HG03196 (cell line): ENCODE measurements around the gene SOCS7.

ENCODE experiments used
- ATAC-seq: cut with Tn5 transposase; IDR thresholded peaks from one replicate; pipeline ENCODE4 v1.9.1; 2021; ENCODE audit not compliant: unreplicated experiment

Gene SOCS7

GRCh38 chr17:38358586-38359513 is 7.2 kb downstream of the SOCS7 start:
- no peak for ATAC-seq

- no peak for ATAC-seq
Observed at GRCh38 chr17:38361694-38362465, 10.2 kb downstream of the SOCS7 start.

DNA sequence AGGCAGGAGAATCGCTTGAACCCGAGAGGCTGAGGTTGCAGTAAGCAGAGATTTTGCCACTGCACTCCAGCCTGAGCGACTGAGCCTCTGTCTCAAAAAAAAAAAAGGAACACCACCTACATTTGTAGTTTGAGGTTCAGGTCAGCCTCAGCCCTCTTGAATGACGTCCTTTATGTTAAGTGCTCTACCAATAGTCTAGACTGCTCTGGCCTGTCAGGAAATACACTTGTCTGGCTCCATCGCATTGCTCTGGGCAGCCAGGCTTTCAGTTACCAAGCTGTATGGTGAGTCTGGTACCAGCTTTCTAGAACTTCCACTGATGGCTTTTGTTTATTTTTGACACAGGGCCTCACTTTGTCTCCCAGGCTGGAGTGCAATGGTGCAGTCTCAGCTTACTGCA is 11.4 kb downstream of the SOCS7 start:
- no peak for ATAC-seq

GRCh38 chr17:38364741-38365140 is 13.1 kb downstream of the SOCS7 start:
- no peak for ATAC-seq

DNA sequence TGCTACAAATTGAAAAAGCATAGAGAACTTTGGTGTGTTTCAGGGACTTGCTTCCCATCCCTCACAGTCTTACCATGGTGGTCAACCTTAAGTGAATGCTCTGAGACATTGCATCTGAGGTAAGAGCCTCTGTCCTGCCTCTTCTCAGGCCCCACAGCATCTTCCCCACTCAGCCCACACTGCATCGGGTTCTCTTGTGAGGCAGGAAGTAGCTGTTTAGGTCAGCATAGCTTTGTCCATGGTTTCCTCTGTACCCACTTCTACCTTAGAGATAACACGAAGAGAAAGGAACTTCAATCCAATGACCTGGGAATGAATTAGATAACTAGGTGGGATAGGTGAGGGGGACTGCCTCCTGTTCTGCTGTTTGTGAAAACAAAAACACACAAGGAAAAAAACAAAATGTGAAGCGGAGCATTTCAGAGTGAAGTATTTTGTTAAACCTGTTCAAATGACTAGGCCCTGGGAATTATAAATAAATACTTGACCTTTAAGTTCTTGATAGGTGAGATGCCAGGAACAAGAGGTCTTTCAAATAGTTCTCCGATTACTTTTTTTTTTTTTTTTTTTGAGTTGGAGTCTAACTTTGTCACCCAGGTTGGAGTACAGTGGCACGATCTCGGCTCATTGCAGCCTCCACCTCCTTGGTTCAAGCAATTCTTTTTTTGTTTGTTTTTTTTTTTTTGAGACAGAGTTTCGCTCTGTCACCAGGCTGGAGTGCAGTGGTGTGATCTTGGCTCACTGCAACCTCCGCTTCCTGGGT is 17.7 kb downstream of the SOCS7 start:
- no peak for ATAC-seq

- no peak for ATAC-seq
Observed at GRCh38 chr17:38379448-38379847, 27.8 kb downstream of the SOCS7 start.

- no peak for ATAC-seq
Observed at GRCh38 chr17:38395090-38395489, 43.4 kb downstream of the SOCS7 start.

- no peak for ATAC-seq
Observed at GRCh38 chr17:38397227-38397626, 45.6 kb downstream of the SOCS7 start.

DNA sequence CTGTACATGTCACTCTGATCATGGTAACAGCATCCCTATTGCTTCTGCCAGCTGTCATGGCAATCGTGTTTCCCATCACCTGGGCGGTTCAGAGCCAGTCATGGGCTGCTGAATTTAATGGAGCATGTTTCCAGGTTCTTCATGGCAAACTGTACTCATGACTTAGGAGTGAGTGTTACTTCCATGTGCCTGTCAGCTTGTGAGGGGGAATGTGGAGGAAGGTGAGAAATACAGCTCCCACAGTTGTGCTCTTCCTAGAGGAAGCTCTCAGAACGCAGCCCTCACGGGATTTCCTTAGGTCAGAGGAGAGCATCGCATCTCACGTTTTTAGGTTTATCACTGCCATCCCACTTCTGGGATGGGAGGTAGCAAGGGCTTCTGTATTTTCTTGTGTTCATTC is 48.6 kb downstream of the SOCS7 start:
- no peak for ATAC-seq

DNA sequence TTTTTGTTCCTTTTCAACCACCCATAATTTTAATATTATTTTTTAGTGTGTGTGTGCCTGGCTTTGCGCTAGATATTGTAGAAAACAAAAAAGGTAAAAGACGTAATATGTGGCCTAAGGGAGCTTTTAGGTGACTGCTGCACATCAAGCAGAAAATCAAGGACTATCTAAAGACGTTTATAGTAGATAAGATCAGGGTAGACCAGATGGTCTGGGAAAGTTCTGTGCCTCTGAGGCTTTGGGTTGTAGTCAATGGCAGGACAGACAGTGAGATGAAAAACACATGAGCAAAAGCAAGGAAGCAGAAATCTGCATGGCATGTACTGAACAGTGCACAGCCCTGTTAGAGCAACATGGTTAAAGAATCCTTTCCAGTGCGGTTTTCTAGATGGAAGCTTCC is 49.8 kb downstream of the SOCS7 start:
- ATAC-seq = no peak

- no peak for ATAC-seq
Observed at GRCh38 chr17:38402897-38403296, 51.3 kb downstream of the SOCS7 start.

DNA sequence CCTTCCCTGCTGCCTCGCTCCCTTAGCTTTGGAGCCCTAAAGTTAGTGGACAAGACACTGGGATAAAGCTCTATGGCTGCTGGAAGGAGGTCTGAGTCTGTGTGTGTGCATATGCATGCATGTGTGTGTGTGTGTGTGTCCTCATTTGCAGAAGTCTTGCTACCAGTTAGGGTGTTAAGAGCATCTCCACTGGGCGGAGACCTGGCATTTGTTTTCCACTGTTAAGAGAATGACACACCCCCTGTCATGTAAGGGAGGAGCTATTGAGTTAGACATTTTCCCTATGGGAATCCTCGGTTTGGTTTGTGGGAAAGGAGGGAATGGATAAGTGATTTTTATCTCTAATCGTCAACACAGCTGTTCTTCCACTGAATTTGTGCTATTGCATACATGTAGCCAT is 51.8 kb downstream of the SOCS7 start:
- ATAC-seq = no peak

GRCh38 chr17:38404174-38404943 is 52.7 kb downstream of the SOCS7 start:
- no peak for ATAC-seq

DNA sequence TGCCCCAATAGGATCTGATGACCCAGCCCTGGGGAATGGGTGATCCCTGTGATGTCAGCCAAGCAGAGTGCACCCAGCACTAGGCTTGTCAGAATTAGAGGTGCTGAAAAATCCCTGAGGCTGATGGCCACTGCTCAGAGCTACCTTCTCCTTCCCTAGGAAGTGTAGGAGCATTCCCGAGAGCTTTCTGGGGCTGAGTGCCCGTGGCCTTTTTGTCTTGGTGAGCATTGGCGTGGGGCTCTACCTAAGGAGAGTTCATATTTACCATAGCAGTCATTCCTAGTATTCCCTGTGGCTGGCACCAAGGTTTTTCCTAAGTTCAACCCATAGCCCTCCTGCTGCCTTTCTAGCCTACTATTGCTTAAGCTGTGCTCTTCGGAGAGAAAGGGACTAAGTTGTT is 54.0 kb downstream of the SOCS7 start:
- ATAC-seq = no peak

- ATAC-seq = no peak
Observed at GRCh38 chr17:38410201-38410600, 58.6 kb downstream of the SOCS7 start.

GRCh38 chr17:38415250-38416194 is 63.9 kb downstream of the SOCS7 start:
- no peak for ATAC-seq

GRCh38 chr17:38416840-38417209 is 65.2 kb downstream of the SOCS7 start:
- ATAC-seq = no peak

DNA sequence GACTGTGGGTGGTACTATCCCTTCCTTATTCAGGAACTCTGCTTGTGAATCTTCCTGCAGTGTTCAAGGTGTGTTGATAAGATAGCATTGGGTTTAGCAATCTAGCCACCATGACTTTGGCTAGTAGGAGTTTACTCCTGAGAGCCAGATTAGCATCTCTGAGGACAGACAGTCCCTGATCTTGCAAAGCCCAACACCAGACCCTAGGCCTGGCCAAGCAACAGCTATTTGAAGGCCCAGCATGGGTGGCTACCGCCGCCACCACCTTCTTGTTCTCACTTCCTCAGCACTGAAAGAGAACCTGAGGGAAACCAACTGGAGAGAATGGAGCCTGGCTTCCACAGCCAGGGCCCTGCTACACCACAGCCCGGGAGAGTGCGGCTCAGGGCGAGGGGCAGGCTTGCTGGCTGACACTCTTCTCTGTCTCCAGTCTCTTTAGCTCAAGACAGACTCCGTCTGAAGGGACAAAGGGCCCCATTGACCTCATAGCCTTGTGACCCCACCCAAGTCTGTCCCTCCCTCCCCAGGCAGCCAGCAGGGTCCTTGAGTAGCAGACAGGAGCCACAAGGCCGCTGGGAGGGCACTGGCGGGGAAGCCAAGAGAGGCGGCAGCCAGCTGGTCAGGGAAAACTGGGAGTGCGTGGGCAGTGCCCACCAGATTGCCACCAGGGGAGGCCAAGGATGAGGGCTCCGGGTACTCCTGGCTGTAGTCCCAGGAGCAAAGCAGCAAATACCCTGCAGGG is 65.7 kb downstream of the SOCS7 start:
- no peak for ATAC-seq
